Uterus (tissue), 2 donors: ENCODE measurements around the gene OR10AD1.

ENCODE experiments used
- POLR2A ChIP-seq, 2 donors: fragments of 450-650 bp; IDR thresholded peaks; one replicate each; pipeline ENCODE4 v1.6.1; 2016; ENCODE audit warnings: antibody characterized with exemption in 2 of 2, mild to moderate bottlenecking in 1 of 2, moderate library complexity in 1 of 2
- TF ChIP-seq, protein P1 (sequence below), 4 experiments: fragments of 200-600 bp in 2 of 4; fragments of 450-650 bp in 2 of 4; sonication (generic) in 2 of 4; IDR thresholded peaks; one replicate each; pipeline ENCODE4 v1.5.1; 2016 to 2019; ENCODE audit warnings: antibody characterized with exemption in 4 of 4, mild to moderate bottlenecking in 2 of 4, moderate library complexity in 1 of 4

DNA sequence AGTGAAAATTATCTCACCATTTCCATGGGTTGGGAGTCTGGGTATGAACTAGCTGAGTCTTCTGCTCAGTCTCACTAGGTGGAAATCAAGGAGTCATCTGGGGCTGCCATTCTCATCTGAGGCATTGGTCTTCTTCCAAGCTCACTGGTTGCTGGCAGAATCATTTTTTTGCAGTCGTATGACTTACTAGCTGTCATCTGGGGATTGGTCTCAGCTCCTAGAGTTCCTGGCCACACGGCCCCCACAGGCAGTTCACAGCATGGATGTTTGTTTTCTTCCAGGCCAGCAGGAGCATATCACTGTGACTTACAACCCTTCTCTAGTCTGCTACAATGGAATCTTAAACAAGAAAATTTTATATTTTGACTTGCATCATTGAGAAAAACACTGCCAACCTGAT, 18.6 kb upstream of the OR10AD1 start:
- TF ChIP-seq POLR2A (IDR thresholded peaks at IDR 0.05), result no peak
- TF ChIP-seq, protein P1, sequence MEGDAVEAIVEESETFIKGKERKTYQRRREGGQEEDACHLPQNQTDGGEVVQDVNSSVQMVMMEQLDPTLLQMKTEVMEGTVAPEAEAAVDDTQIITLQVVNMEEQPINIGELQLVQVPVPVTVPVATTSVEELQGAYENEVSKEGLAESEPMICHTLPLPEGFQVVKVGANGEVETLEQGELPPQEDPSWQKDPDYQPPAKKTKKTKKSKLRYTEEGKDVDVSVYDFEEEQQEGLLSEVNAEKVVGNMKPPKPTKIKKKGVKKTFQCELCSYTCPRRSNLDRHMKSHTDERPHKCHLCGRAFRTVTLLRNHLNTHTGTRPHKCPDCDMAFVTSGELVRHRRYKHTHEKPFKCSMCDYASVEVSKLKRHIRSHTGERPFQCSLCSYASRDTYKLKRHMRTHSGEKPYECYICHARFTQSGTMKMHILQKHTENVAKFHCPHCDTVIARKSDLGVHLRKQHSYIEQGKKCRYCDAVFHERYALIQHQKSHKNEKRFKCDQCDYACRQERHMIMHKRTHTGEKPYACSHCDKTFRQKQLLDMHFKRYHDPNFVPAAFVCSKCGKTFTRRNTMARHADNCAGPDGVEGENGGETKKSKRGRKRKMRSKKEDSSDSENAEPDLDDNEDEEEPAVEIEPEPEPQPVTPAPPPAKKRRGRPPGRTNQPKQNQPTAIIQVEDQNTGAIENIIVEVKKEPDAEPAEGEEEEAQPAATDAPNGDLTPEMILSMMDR (IDR thresholded peaks at IDR 0.05), result no peak
